IPS-NIHi7 (cell line): Measurements from ENCODE around the gene NFATC1.

ENCODE experiments used
- DNase-seq: peaks from one replicate; pipeline ENCODE4 v3.0.0; 2012; ENCODE audit warnings: mixed read lengths; ENCODE audit errors: extremely low spot score

The NFATC1 gene

GRCh38 chr18:79572093-79572780, 176.5 kb downstream of the NFATC1 start:
- DNase-seq = no peak

GRCh38 chr18:79572848-79573451, 177.2 kb downstream of the NFATC1 start:
- DNase-seq = no peak

DNA sequence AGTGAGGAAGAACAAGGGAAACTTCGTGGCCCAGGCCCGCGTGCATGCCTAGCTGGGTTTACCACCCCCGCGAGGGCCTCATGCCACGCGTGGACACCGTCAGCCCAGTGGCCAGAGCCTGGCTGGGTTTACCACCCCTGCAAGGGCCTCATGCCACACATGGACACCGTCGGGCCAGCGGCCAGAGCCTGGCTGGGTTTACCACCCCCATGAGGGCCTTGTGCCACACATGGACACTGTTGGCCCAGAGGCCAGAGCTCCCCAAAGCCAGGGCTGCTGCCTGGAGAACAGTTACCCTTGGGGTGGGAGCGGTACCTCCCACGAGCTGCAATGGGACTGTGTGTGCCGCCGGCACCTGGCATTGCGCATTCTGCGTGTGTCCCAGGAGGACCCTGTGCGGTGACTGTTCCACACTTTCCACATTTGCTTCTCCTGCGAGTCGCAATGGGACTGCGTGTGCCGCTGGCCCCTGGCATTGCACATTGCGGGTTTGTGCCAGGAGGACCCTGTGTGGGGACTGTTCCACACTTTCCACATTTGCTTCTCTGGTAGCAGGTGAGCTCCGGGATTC, 178.3 kb downstream of the NFATC1 start:
- DNase-seq = no peak

DNA sequence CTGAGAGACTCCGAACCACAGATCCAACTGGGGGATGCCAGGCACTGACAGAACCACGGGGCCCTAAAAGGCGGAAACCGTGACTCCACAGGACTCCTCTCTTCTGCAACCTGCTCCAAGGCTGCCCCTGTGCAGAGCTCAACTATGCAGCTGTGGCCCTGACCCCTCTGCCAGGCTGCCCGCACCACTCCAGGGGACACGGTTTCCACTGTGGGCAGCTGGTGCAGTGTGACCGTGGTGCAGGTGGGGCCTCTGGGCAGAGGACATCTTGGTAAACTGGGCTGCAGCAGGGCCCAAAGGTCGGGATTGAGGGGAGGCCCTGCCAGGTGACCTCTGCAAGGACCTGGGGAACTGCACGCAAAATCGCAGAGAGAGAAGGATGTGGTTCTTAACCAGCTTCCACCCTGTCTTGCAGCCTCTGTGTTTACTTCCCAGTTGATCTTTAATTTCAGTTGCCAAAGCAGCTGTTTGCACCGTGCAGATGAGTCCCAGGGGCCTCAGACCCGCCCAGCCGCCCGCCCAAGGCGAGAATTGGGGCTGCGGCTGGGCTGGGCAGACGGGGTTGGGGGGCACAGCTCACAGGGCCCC, 179.3 kb downstream of the NFATC1 start:
- DNase-seq = no peak

GRCh38 chr18:79575891-79576685, 180.4 kb downstream of the NFATC1 start:
- no peak for DNase-seq

GRCh38 chr18:79576686-79577351, 181.1 kb downstream of the NFATC1 start:
- no peak for DNase-seq

GRCh38 chr18:79577451-79578395, 182.0 kb downstream of the NFATC1 start:
- no peak for DNase-seq

DNA sequence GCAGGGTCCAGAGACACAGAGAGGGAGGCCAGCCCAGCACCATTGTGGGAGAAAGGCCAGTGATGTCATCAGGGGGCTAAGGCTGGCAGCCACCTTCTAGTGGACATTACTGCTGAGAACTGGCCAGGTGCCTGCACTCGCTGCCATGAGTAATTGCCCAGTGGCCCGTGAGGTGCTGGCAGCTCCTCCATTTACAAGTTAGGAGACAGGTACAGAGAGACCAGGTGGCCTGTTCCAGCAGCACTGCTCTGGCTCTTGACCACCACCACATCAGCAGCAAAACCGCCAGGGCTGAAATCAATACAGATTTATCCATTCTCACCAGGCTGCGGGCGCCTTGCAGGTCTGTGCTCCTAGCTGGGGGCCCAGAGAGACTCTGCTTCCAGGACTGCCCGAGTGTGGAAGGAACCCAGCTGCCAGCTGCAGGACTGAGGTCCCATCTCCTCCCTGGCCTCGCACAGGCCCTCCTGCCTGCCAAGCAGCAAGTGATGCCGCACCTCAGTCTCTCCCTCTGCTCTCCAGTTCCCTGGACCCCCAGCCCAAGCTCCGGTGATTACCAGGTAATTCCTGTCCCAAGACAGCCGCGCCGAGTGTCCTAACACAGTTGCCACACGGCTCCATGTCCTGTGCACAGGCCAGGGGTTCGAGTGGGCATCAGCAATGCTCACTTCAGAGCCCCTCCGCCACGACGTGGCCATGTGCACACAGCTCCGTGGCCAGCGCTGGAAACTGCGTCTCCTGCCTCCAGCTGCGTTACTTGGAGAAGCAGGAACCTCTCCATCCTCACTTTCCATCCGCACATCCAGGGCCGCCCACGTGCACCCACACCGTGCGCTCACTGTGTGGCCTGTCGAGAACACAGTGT, 182.9 kb downstream of the NFATC1 start:
- DNase-seq = no peak
